Keratinocyte (primary cell): ENCODE data around the gene THRB. TPM values are rescaled to one million over a fixed set of nuclear protein-coding genes. Genes with fewer than 3 reads are reported as not detected.

Experiments used
- DNase-seq: peaks from one replicate; pipeline ENCODE4 v3.0.0-alpha.2; 2011; ENCODE audit warnings: low read depth, missing footprints, low spot score
- FAIRE-seq: peaks from 2 replicates; lab custom pipeline; 2011; peaks lifted over from hg19 to GRCh38; lab: Jason Lieb, UNC
- H2AFZ ChIP-seq: 2 replicates; pipeline ENCODE4 v1.6.0; 2012; ENCODE audit warnings: low read length, control low read depth, inconsistent platforms; ENCODE audit not compliant: control insufficient read depth
- H3K27ac ChIP-seq: 2 replicates; pipeline ENCODE4 v1.5.1; 2011; ENCODE audit warnings: low read length; ENCODE audit not compliant: control insufficient read depth, insufficient read depth
- H3K27me3 ChIP-seq: 3 replicates; pipeline ENCODE4 v1.6.0; 2011; ENCODE audit warnings: low read length; ENCODE audit not compliant: control insufficient read depth, insufficient read depth; ENCODE audit errors: extremely low read depth
- H3K36me3 ChIP-seq, 2 experiments: 2 replicates in 1 of 2; 3 replicates in 1 of 2; pipeline ENCODE4 v1.5.1; 2011; ENCODE audit warnings: low read length in 2 of 2, mild to moderate bottlenecking in 1 of 2; ENCODE audit not compliant: control insufficient read depth in 2 of 2, insufficient read depth in 2 of 2; ENCODE audit errors: extremely low read depth in 1 of 2
- H3K4me1 ChIP-seq: 3 replicates; pipeline ENCODE4 v1.5.1; 2011; ENCODE audit warnings: low read length; ENCODE audit not compliant: control insufficient read depth, insufficient read depth; ENCODE audit errors: extremely low read depth
- H3K4me2 ChIP-seq: 3 replicates; pipeline ENCODE4 v1.6.0; 2011; ENCODE audit warnings: low read depth, low read length; ENCODE audit not compliant: control insufficient read depth, insufficient read depth; ENCODE audit errors: extremely low read depth
- H3K4me3 ChIP-seq, 3 experiments: fragments of 200-600 bp in 1 of 3; sonication (generic) in 1 of 3; 2 replicates in 2 of 3; 3 replicates in 1 of 3; pipeline ENCODE4 v1.5.1; 2011 to 2016; ENCODE audit warnings: low read length in 3 of 3, mild to moderate bottlenecking in 3 of 3, control low read depth in 2 of 3, inconsistent platforms in 1 of 3, low read depth in 1 of 3, mixed read lengths in 1 of 3, mixed run types in 1 of 3, moderate library complexity in 1 of 3; ENCODE audit not compliant: control insufficient read depth in 2 of 3, insufficient read depth in 2 of 3; ENCODE audit errors: extremely low read depth in 1 of 3
- H3K79me2 ChIP-seq: 2 replicates; pipeline ENCODE4 v1.6.0; 2012; ENCODE audit warnings: low read length; ENCODE audit not compliant: control insufficient read depth, insufficient read depth
- H3K9ac ChIP-seq: 3 replicates; pipeline ENCODE4 v1.6.0; 2011; ENCODE audit warnings: low read length; ENCODE audit not compliant: control insufficient read depth, insufficient read depth; ENCODE audit errors: extremely low read depth
- H3K9me1 ChIP-seq: 3 replicates; pipeline ENCODE4 v1.6.0; 2011; ENCODE audit warnings: low read length; ENCODE audit not compliant: control insufficient read depth, insufficient read depth; ENCODE audit errors: extremely low read depth
- H3K9me3 ChIP-seq: 2 replicates; pipeline ENCODE4 v1.5.1; 2012; ENCODE audit warnings: low read depth, low read length; ENCODE audit not compliant: control insufficient read depth
- H4K20me1 ChIP-seq: 3 replicates; pipeline ENCODE4 v1.6.0; 2011; ENCODE audit warnings: low read length; ENCODE audit not compliant: control insufficient read depth, insufficient read depth; ENCODE audit errors: extremely low read depth
- CTCF ChIP-seq, 3 experiments: IDR thresholded peaks in 1 of 3; conservative IDR thresholded peaks in 1 of 3; optimal IDR thresholded peaks in 1 of 3; 2 replicates in 2 of 3; 3 replicates in 1 of 3; pipeline versions ENCODE3 to v1.5.1; 2011; ENCODE audit warnings: low read length in 3 of 3, mild to moderate bottlenecking in 3 of 3, moderate library complexity in 2 of 3, control low read depth in 1 of 3, inconsistent platforms in 1 of 3; ENCODE audit not compliant: insufficient read depth in 2 of 3; ENCODE audit errors: extremely low read depth in 1 of 3
- EZH2 ChIP-seq: IDR thresholded peaks from one replicate; pipeline ENCODE4 v1.6.1; 2012; ENCODE audit warnings: inconsistent platforms, mild to moderate bottlenecking, low read length, moderate library complexity
- dilution Hi-C: fragments of 300-500 bp; cut with MboI; formaldehyde crosslinking; loops from one replicate; pipeline ENCODE4 v1.7.0; 2020; ENCODE audit warnings: low sequenced_read_pairs; ENCODE audit not compliant: extremely low pct_ligation_motif_present
- polyA plus RNA-seq, 5 experiments: library from polyadenylated mRNA; depleted of rRNA in 3 of 5; stranded (reverse) in 3 of 5; stranded (forward) in 1 of 5; unstranded in 1 of 5; fragments of >200 nt; gene quantifications; 1 replicate in 1 of 5; 2 replicates in 3 of 5; 3 replicates in 1 of 5; pipeline versions ENCODE4 v1.2.1 to v1.2.3, GENCODE V29; 2011 to 2012; ENCODE audit warnings: missing spikeins in 2 of 5, low read depth in 1 of 5, low replicate concordance in 1 of 5

THRB gene
- polyA plus RNA-seq, 1 donor (not counting 4 experiments of a cell fraction or from before 2014, with no cell fraction given) = 2.6 TPM

GRCh38 chr3:24225385-24225950 lies 269.2 kb downstream of the THRB start:
- dilution Hi-C loops = no loop called here
- Histone ChIP-seq H3K4me1 (peaks cover 27% of the 10 kb centered on the region), H2AFZ (no peak overlapping the region), H3K36me3 (no peaks in the 10 kb centered on the region), H3K4me3 (no peak overlapping the region), H3K4me2 (no peak overlapping the region), H3K27me3 (no peaks in the 10 kb centered on the region), H3K9me1 (no peaks in the 10 kb centered on the region), H3K9me3 (no peaks in the 10 kb centered on the region), H3K9ac (no peak overlapping the region), H3K27ac (no peak overlapping the region), H3K79me2 (no peaks in the 10 kb centered on the region), H4K20me1 (no peaks in the 10 kb centered on the region)
- DNase-seq (no peak), FAIRE-seq (no peak)
- TF ChIP-seq EZH2 (no peak), CTCF (optimal IDR thresholded peaks at IDR 0.05 in 1 of 3, IDR thresholded peaks at IDR 0.05 in 1 of 3, conservative IDR thresholded peaks at IDR 0.05 in 1 of 3; ENCODE audit: extremely low read depth in 1 of 3, insufficient read depth in 2 of 3, low read length in 3 of 3) (no peak)

GRCh38 chr3:24224666-24225384 lies 269.8 kb downstream of the THRB start:
- Histone ChIP-seq H3K27ac (no peak overlapping the region), H3K9ac (no peak overlapping the region), H4K20me1 (no peaks in the 10 kb centered on the region), H3K4me1 (peaks cover 31% of the 10 kb centered on the region), H3K27me3 (no peaks in the 10 kb centered on the region), H3K9me1 (no peaks in the 10 kb centered on the region), H3K36me3 (no peaks in the 10 kb centered on the region), H3K9me3 (no peaks in the 10 kb centered on the region), H2AFZ (no peak overlapping the region), H3K4me2 (no peak overlapping the region), H3K79me2 (no peaks in the 10 kb centered on the region), H3K4me3 (no peak overlapping the region)
- no peak for TF ChIP-seq CTCF (optimal IDR thresholded peaks at IDR 0.05 in 1 of 3, IDR thresholded peaks at IDR 0.05 in 1 of 3, conservative IDR thresholded peaks at IDR 0.05 in 1 of 3; ENCODE audit: extremely low read depth in 1 of 3, insufficient read depth in 2 of 3, low read length in 3 of 3)
- TF ChIP-seq EZH2 = no peak
- DNase-seq (no peak), FAIRE-seq (no peak)
- dilution Hi-C loops = no loop called here
